Activated CD4-positive, alpha-beta T cell treated with anti-CD3 and anti-CD28 coated beads, Interleukin-10, Interleukin-2, amounts not matched to agents 100 ng/mL and 50 ng/mL, durations not matched to agents 16 hours and 8 hours (primary cell): ENCODE results near the gene DMXL1.
A peak's percentile ranks its signal among the peaks of the same experiment; 100 is the strongest.
"Not testable (repeated sequence)": the region's sequence is repeated elsewhere in the genome, so short reads cannot be mapped to it uniquely, and the experiment has no call there.

Experiments used
- DNase-seq: peaks from one replicate; pipeline ENCODE4 v3.0.0-alpha.2; 2020

Gene DMXL1

GRCh38 chr5:119217183-119217582 lies 146.3 kb downstream of the DMXL1 start:
- DNase-seq: no peak

GRCh38 chr5:119218830-119219782 lies 148.2 kb downstream of the DMXL1 start:
- DNase-seq: no peak

GRCh38 chr5:119220576-119221197 lies 149.8 kb downstream of the DMXL1 start:
- no peak for DNase-seq

GRCh38 chr5:119221330-119221729 lies 150.4 kb downstream of the DMXL1 start:
- DNase-seq: no peak

GRCh38 chr5:119229950-119230349 lies 159.1 kb downstream of the DMXL1 start:
- DNase-seq: no peak

- no peak for DNase-seq
Measured at GRCh38 chr5:119238265-119239118, 167.6 kb downstream of the DMXL1 start.

- DNase-seq: no peak
Measured at GRCh38 chr5:119239119-119239417, 168.2 kb downstream of the DMXL1 start.

- not testable (repeated sequence) for DNase-seq
Measured at GRCh38 chr5:119239826-119240225, 168.9 kb downstream of the DMXL1 start.

GRCh38 chr5:119243888-119244287 lies 173.0 kb downstream of the DMXL1 start:
- no peak for DNase-seq

GRCh38 chr5:119250946-119251901 lies 180.3 kb downstream of the DMXL1 start:
- DNase-seq: no peak

- DNase-seq: no peak
Measured at GRCh38 chr5:119255571-119256356, 184.9 kb downstream of the DMXL1 start.

- no peak for DNase-seq
Measured at GRCh38 chr5:119257613-119258012, 186.7 kb downstream of the DMXL1 start.

- no peak for DNase-seq
Measured at GRCh38 chr5:119263639-119264038, 192.8 kb downstream of the DMXL1 start.

GRCh38 chr5:119264186-119264585 lies 193.3 kb downstream of the DMXL1 start:
- DNase-seq: no peak

GRCh38 chr5:119267958-119268386 lies 197.1 kb downstream of the DMXL1 start:
- peak; percentile 89 for DNase-seq

GRCh38 chr5:119268387-119269060 lies 197.6 kb downstream of the DMXL1 start:
- DNase-seq: peak; percentile 98

- peak; percentile 70 for DNase-seq
Measured at GRCh38 chr5:119269061-119269944, 198.4 kb downstream of the DMXL1 start.

- no peak for DNase-seq
Measured at GRCh38 chr5:119270121-119270565, 199.3 kb downstream of the DMXL1 start.

- DNase-seq: no peak
Measured at GRCh38 chr5:119270960-119271757, 200.3 kb downstream of the DMXL1 start.
